Measurements from ENCODE around the gene SLC25A22.

Gene SLC25A22

DNA sequence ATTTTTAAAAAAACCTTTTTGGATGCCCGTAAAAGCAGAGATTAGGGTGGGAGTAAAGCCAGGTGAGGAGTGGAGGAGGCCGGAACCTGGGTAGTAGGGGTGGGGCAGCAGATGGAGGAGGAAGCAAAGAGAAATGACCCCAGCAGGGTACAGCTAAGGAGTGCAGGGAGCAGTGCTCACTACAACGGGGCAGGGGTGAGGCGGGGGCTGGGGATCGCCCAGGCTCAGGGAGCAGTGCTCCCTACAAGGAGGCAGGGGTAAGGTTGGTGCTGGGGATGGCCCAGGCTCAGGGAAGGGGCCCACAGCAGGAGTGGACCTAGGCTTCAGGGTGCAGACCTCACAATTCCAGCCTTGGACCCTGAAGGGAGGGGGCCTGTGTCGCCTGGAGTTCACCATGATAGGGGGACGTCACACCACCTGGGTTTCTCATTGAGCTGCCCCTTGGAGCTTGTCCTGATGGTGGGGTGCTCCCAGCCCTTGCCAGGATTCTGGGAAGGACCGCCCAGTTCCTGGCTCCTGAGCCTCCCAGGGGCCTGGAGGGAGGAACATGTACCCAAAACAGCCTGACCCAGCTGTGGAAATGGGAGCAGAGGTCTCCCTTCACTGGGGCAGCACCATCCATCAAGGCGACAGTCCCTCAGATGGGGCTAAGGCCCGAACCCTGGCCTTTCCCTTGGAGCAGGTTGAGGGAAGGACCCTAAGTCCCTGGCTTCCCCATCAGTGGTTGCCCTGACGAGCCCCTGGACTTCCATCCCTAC lies 17.8 kb upstream of the SLC25A22 start:
- H3K27me3 ChIP-seq (ENCODE audit: insufficient read depth, low read depth, severe bottlenecking), result no peaks in the 10 kb centered on the region
- TF ChIP-seq, protein P1, sequence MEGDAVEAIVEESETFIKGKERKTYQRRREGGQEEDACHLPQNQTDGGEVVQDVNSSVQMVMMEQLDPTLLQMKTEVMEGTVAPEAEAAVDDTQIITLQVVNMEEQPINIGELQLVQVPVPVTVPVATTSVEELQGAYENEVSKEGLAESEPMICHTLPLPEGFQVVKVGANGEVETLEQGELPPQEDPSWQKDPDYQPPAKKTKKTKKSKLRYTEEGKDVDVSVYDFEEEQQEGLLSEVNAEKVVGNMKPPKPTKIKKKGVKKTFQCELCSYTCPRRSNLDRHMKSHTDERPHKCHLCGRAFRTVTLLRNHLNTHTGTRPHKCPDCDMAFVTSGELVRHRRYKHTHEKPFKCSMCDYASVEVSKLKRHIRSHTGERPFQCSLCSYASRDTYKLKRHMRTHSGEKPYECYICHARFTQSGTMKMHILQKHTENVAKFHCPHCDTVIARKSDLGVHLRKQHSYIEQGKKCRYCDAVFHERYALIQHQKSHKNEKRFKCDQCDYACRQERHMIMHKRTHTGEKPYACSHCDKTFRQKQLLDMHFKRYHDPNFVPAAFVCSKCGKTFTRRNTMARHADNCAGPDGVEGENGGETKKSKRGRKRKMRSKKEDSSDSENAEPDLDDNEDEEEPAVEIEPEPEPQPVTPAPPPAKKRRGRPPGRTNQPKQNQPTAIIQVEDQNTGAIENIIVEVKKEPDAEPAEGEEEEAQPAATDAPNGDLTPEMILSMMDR (IDR thresholded peaks at IDR 0.05; ENCODE audit: low read depth, low read length), result no peak
- peaks cover 39% of the 10 kb centered on the region for H3K36me3 ChIP-seq
- no peak for DNase-seq
- H3K9me3 ChIP-seq (ENCODE audit: severe bottlenecking), result no peaks in the 10 kb centered on the region
- H3K4me3 ChIP-seq (ENCODE audit: low read depth, low read length), result no peak overlapping the region
- no peak overlapping the region for H3K27ac ChIP-seq

DNA sequence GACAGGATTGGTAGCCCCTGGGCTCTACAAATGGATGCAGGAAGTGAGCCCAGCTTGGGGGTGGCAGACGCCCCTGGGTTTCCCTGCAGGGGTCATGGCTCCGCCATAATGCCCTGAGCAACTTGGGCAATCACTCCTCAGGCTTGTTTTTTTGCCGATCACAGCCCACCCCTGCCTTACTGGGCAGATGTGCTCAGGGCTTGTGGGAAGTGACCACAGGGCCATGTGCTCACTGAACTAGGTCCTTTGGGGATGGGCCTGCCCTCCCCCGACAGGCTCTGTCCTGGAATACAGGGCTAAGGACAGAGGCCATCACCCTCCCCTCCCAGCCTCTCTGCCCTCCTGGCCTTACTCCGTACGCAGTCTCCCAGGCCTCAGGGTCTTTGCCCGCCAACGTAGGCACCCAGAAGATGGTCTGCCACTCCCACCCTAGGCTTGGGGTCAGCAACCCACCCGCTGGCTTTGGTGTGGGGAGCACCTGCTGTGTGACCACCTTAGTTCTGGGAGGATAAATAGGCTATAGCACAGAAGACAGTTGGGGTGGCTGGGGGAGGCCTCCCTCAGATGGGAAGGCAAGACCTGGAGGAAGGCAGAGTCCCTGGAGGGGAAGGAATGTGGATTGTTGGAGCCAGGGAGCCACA lies 15.5 kb upstream of the SLC25A22 start:
- no peak for DNase-seq
- H3K27ac ChIP-seq, result no peak overlapping the region

DNA sequence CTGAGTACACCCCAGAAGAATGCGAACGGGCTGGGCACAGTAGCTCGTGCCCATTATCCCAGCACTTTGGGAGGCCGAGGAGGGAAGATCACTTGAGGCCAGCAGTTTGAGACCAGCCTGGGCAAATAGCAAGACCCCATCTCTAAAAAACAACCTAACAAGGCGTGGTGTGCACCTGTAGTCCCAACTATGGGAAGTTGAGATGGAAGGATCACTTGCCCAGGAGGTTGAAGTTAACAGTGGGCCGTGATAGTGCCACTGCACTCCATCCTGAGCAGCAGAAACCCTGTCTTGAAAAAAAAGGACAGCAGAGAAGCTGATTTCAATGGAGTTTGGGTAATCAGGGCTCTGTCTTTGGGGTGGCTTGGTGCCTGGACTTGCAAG lies 15.0 kb upstream of the SLC25A22 start:
- Histone ChIP-seq H3K36me3 (peaks cover 45% of the 10 kb centered on the region), H3K27me3 (ENCODE audit: insufficient read depth, low read depth, severe bottlenecking) (no peaks in the 10 kb centered on the region), H3K9me3 (ENCODE audit: severe bottlenecking) (no peaks in the 10 kb centered on the region), H3K4me3 (ENCODE audit: low read depth, low read length) (no peak overlapping the region), H3K27ac (no peak overlapping the region)
- no peak for DNase-seq
- TF ChIP-seq, protein P1 (IDR thresholded peaks at IDR 0.05; ENCODE audit: low read depth, low read length), result no peak

More for the DNA sequence above, 15.5 kb upstream of the SLC25A22 start:
- H3K9me3 ChIP-seq (ENCODE audit: severe bottlenecking), result no peaks in the 10 kb centered on the region
- H3K4me3 ChIP-seq (ENCODE audit: low read depth, low read length), result no peak overlapping the region
- peaks cover 45% of the 10 kb centered on the region for H3K36me3 ChIP-seq
- TF ChIP-seq, protein P1 (IDR thresholded peaks at IDR 0.05; ENCODE audit: low read depth, low read length), result no peak
- no peaks in the 10 kb centered on the region for H3K27me3 ChIP-seq (ENCODE audit: insufficient read depth, low read depth, severe bottlenecking)

DNA sequence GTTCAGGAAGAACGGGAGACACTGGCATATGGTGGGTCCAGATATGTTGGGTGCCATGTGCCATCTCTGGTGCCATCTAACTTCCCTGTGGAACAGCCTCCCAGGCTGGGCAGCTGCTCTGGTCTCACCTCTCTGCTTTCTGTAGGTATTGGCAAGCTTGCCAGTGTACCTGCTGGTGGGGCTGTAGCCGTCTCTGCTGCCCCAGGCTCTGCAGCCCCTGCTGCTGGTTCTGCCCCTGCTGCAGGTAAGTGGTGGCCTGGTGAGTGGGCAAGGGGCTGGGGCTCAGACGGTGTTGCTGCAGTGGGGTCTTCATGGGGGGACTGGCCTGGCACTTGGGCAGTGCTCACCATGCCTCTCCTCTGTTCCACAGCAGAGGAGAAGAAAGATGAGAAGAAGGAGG lies 14.3 kb upstream of the SLC25A22 start:
- H3K27ac ChIP-seq, result no peak overlapping the region

DNA sequence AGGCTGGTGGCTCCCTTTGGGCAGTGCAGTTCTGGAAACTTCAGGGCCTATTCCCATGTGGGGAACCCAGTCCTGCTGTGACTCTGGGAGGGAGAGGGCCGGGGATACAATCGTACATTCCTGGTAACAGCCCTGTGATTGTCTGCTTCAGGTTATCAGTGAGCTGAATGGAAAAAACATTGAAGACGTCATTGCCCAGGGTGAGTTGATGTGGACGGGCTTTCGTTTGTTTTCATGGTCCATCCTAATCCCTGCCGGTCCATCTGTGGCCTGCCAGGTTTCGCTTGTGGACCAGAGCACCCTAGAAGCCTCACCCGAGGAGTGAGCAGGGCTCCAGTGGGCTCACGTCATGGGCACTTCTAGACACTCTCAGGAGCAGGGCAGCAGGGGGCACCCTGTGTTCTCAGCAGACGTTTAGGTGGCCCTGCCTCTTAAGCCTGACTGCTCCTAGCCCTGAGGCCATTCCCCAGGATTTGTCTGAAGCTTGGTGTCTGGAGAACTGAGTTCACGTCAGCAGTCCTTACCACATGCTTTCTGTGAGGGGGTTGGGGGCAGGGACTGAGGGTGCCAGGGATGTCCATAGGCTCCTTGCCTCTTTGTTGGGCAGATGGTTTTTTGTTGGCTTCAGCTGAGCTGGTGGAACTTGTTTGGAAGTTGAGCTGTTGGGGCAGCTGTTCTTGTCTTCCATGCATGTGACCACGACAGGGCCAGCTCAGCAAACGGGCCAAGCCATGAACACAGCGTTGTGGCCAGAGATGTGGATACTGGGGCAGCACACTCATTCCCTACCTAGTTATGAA lies 13.6 kb upstream of the SLC25A22 start:
- H3K27me3 ChIP-seq (ENCODE audit: insufficient read depth, low read depth, severe bottlenecking), result no peaks in the 10 kb centered on the region
- no peak for DNase-seq
- TF ChIP-seq, protein P1 (IDR thresholded peaks at IDR 0.05; ENCODE audit: low read depth, low read length), result no peak
- H3K4me3 ChIP-seq (ENCODE audit: low read depth, low read length), result no peak overlapping the region
- peaks cover 45% of the 10 kb centered on the region for H3K36me3 ChIP-seq
- H3K9me3 ChIP-seq (ENCODE audit: severe bottlenecking), result no peaks in the 10 kb centered on the region
- peak overlapping the region; percentile 11 for H3K27ac ChIP-seq

More for the DNA sequence above, 14.3 kb upstream of the SLC25A22 start:
- Histone ChIP-seq H3K9me3 (ENCODE audit: severe bottlenecking) (no peaks in the 10 kb centered on the region), H3K4me3 (ENCODE audit: low read depth, low read length) (no peak overlapping the region), H3K36me3 (peaks cover 45% of the 10 kb centered on the region), H3K27me3 (ENCODE audit: insufficient read depth, low read depth, severe bottlenecking) (no peaks in the 10 kb centered on the region)
- no peak for DNase-seq
- TF ChIP-seq, protein P1 (IDR thresholded peaks at IDR 0.05; ENCODE audit: low read depth, low read length), result no peak
